ES-I3 (cell line): Measurements from ENCODE around the gene CST6.

Source experiments
- H3K36me3 ChIP-seq: 2 replicates; pipeline ENCODE4 v1.6.1; 2013; ENCODE audit warnings: mild to moderate bottlenecking, low read length, control low read depth, moderate library complexity; ENCODE audit not compliant: insufficient read depth
- H3K4me1 ChIP-seq: 2 replicates; pipeline ENCODE4 v1.6.1; 2013; ENCODE audit warnings: mild to moderate bottlenecking, control low read depth, low read length; ENCODE audit not compliant: insufficient read depth
- H3K9ac ChIP-seq: 2 replicates; pipeline ENCODE4 v1.6.1; 2013; ENCODE audit warnings: low read depth, mild to moderate bottlenecking, low read length, moderate library complexity
- H3K9me3 ChIP-seq: 2 replicates; pipeline ENCODE4 v1.6.1; 2013; ENCODE audit warnings: mild to moderate bottlenecking, low read length, moderate library complexity; ENCODE audit not compliant: control insufficient read depth, insufficient read depth

CST6 gene

GRCh38 chr11:66056501-66056900 is 44.7 kb downstream of the CST6 start:
- H3K9me3 ChIP-seq = no peaks in the 10 kb centered on the region
- peaks cover 54% of the 10 kb centered on the region for H3K36me3 ChIP-seq
- H3K4me1 ChIP-seq = no peaks in the 10 kb centered on the region; the same call in 1 of the 2 replicates
- H3K9ac ChIP-seq = no peak overlapping the region

GRCh38 chr11:66059966-66060680 is 48.3 kb downstream of the CST6 start:
- Histone ChIP-seq H3K9me3 (no peaks in the 10 kb centered on the region; the same call in 1 of the 2 replicates), H3K9ac (no peak overlapping the region), H3K4me1 (no peaks in the 10 kb centered on the region), H3K36me3 (peaks cover 72% of the 10 kb centered on the region)

GRCh38 chr11:66061268-66061667 is 49.5 kb downstream of the CST6 start:
- no peak overlapping the region for H3K9ac ChIP-seq
- no peaks in the 10 kb centered on the region for H3K4me1 ChIP-seq
- H3K36me3 ChIP-seq = peaks cover 66% of the 10 kb centered on the region
- no peaks in the 10 kb centered on the region; the same call in 1 of the 2 replicates for H3K9me3 ChIP-seq

- no peaks in the 10 kb centered on the region; the same call in 1 of the 2 replicates for H3K9me3 ChIP-seq
- no peaks in the 10 kb centered on the region for H3K4me1 ChIP-seq
- H3K9ac ChIP-seq = no peak overlapping the region
- peaks cover 67% of the 10 kb centered on the region for H3K36me3 ChIP-seq
Observed at GRCh38 chr11:66062408-66062807, 50.6 kb downstream of the CST6 start.
